ENCODE results near the gene LSAMP.
"Not testable (repeated sequence)": the region's sequence is repeated elsewhere in the genome, so short reads cannot be mapped to it uniquely, and the experiment has no call there.

LSAMP gene

GRCh38 chr3:116240261-116240660, 205.0 kb downstream of the LSAMP start:
- DNase-seq (ENCODE audit: low read depth in 2 of 2): no peak

- no peak for DNase-seq (ENCODE audit: low read depth in 2 of 2)
Observed at GRCh38 chr3:116238846-116239565, 206.3 kb downstream of the LSAMP start.

- DNase-seq (ENCODE audit: low read depth in 2 of 2): no peak
Observed at GRCh38 chr3:116233711-116234357, 211.5 kb downstream of the LSAMP start.

DNA sequence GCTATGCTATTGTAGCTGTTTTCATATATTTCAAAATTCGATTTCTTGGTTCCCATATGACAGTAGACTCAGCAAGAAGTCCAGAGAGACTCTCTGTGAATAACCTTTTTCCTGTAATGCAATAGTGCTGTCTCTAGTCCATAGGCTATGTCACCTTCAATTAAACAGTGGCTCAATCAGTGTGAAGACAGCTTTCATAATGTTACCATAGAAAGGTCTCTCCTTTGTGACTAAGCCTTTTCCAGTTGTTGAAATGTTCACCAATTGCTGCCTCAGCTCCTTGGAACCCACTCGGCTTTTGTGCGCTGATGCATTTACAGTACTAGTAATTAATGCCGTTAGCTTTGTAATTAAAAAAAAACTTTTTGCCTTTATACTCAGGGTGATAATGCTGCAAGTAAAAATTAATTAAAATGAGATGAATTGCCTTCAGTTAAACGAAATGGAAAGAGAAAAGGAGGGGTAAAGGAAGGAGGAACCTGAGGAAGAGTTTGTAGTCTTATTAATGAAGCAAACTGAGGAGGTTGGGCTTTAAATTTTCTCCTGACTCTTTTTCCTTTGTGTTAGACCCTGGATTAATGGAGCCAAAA, 214.8 kb downstream of the LSAMP start:
- no peak for DNase-seq (ENCODE audit: low read depth in 2 of 2)

DNA sequence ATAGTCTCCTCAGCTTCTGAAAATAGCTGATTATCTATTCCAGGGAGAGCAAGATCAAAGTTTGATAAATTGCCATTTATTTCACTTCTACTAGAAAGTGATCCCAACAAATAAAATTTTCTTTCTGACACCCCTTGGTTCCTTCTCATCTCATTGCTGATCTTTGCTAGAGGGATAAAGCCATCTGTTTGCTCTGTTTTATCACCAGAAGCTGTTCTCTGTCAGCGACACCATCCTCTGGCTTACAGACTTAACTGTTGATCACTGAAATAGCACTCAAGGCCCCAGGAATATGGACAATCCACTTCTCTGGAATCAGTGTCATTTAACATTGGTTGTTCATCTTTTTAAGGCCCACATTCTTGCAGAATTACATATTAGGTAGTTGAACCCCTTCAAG, 219.0 kb downstream of the LSAMP start:
- DNase-seq (ENCODE audit: low read depth in 2 of 2): no peak

DNA sequence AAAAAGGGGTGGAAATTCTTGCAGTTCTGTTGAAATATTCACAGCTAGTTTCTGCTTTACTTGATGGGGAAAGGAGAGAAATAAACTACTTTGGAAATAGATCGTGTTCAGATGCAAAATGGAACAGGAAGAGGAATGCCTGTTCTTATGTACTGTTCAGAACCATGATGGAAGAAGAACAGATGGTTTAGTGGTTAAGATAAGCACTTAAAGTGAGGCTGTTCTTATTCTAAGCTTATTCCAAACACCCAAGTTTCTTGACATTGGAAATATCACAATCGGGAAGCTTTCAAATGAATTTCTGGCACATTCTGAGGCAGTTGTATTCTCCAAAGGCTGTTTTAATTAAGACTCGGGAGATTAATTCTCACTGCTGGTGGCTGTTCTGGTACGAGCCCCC, 228.5 kb downstream of the LSAMP start:
- DNase-seq (ENCODE audit: low read depth in 2 of 2): no peak

- DNase-seq (ENCODE audit: low read depth in 2 of 2): no peak
Observed at GRCh38 chr3:116211901-116212300, 233.4 kb downstream of the LSAMP start.

GRCh38 chr3:116208830-116209229, 236.5 kb downstream of the LSAMP start:
- not testable (repeated sequence) for DNase-seq (ENCODE audit: low read depth in 2 of 2)

DNA sequence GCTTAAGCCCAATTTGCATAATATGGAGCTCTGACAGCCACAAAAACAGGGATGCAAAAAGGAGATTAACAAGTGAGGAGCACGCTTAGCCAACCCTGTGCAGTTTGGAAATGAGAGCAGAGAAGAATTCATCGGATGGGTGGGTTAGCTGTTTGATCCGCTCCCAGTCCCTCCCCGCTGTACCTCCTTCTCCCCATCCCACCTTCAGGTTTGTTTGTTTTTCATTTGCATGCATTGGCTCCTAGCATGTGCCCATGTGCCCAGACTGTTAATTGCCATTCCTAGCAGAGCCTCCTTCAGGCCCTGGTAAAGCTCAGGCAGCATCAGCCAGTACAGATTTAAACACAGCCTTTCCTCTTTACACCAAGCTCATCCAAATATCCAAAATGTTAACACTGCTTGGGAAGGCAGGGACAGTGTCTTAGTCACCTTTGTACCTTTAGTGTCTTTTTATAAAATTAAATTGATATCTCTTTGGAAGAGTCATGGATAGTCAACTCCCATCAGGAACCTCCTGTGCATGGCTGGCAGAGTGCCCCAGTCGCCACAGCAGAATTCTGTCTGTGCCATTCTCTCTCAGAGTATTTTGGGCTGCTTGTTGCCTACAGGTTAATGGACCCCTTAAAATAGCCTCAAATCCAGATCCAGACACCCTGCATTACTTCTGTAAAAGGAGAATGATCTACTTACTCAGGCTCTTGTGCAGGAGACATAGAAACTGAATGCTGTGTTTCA, 244.2 kb downstream of the LSAMP start:
- DNase-seq (ENCODE audit: low read depth in 2 of 2): no peak

DNA sequence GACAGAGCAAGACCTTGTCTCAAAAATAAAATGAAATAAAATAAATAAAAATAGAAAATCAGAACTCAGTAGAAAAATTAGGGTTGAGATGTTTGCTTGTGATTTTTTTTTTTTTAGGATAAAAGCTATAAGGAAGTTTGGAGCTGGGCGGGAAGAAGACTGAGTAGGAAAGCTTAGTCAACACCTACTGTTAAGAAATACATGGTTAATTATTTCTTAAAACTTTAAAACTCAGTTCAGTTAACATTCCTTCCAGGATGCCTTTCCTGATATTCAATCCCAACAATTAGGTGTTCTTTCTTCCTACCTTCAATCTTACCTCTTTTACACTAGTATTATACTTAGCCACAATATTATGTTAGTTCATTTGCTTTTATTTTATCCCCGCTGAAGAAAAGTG, 246.2 kb downstream of the LSAMP start:
- no peak for DNase-seq (ENCODE audit: low read depth in 2 of 2)

DNA sequence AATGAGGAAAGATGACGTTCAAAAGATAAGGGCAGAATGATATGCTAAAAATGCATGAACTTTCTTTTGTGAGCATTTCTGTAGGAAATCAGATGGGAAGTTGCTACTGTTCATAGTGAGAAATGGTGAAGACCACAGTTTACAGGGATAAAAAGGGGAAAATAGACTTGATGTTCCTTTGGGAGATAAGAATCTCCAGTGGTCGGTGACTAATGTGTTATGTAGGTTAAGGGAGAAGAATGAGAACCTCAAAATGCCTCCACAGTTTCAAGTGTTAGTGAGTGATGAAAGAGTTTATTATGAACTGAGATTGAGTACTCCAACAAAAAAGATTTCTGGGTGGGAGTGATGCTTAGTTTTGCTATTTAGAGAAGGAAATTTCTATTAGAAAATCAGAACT, 247.2 kb downstream of the LSAMP start:
- DNase-seq (ENCODE audit: low read depth in 2 of 2): no peak

DNA sequence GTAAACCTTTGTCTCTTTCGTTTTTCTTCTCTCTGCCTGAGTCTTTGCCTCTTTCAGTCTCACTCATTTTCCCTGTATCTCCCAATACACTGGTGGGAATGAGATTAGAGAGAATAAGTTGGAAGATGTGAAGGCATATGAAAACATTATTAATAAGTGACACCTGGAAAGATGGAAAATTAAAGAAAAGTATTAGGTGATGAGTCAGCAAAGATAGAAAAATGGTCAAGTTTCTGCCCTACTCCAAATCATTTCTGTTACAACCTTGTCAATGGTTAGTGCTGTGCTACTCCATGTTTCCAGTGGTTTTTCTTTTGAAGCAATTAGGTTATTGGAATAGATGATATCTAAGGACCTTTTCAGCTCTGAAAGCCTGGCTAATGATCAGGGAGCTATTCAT, 252.8 kb downstream of the LSAMP start:
- DNase-seq (ENCODE audit: low read depth in 2 of 2): no peak

GRCh38 chr3:116191409-116191808, 253.9 kb downstream of the LSAMP start:
- no peak for DNase-seq (ENCODE audit: low read depth in 2 of 2)

DNA sequence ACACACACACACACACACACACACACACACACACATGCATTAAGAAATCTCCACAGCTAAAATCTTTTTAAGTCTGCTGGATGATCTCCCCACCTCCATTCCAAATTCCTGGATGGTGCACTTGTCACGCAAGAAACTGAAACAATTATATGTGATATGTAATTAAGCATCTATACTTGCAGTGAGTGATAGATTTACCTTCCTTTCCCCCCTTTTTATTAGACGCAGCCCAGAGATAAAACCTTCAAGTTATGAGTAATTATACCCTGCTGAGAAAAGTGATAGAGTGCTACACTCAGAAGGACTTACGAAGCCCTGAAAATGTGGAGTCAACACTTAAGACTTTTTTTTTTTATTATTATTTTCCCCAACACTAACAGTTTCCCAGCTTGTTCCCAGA, 255.2 kb downstream of the LSAMP start:
- no peak for DNase-seq (ENCODE audit: low read depth in 2 of 2)

GRCh38 chr3:116188231-116188785, 257.0 kb downstream of the LSAMP start:
- DNase-seq (ENCODE audit: low read depth in 2 of 2): no peak

GRCh38 chr3:116186049-116186448, 259.2 kb downstream of the LSAMP start:
- DNase-seq (ENCODE audit: low read depth in 2 of 2): no peak

DNA sequence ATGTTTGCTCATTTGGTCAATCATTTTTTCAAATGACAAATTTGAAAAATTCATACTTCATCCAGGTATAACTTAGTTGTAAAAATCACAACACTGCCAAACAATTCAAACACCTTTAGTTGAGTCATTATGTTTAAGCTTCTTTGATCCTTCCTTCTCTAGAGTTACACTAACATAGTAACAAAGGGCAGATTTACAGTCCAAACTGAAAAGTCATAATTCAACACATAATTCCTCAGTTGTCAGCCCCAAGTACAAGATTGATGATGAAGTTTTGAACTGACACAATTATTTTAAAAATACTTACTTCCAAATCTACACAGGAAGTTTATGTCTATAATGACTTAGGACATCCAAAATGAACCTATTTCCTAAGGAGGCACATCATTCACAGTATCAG, 264.1 kb downstream of the LSAMP start:
- DNase-seq (ENCODE audit: low read depth in 2 of 2): no peak

DNA sequence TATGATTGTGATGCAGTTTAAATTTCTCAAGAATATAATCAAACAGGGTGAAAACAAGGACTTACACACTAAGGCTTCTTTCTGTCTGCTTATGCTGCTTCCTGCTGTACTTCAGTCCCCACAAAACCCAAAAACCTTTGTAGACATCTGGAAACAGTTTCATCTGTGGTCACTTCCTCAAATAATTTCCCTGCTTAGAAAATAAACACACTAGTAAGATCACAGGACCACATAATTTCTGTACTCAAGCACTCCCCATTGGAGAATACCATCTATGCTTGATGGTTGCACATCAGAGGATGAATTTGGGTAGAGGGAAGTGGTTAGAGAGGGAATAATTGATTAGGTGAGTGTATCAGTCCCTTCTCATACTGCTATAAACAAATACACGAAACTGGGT, 266.2 kb downstream of the LSAMP start:
- no peak for DNase-seq (ENCODE audit: low read depth in 2 of 2)

- no peak for DNase-seq (ENCODE audit: low read depth in 2 of 2)
Observed at GRCh38 chr3:116176974-116177555, 268.2 kb downstream of the LSAMP start.

GRCh38 chr3:116166121-116166520, 279.2 kb downstream of the LSAMP start:
- no peak for DNase-seq (ENCODE audit: low read depth in 2 of 2)

- no peak for DNase-seq (ENCODE audit: low read depth in 2 of 2)
Observed at GRCh38 chr3:116165641-116166040, 279.6 kb downstream of the LSAMP start.

- DNase-seq (ENCODE audit: low read depth in 2 of 2): no peak
Observed at GRCh38 chr3:116165135-116165534, 280.2 kb downstream of the LSAMP start.
